Ascending aorta (tissue), 2 donors: ENCODE data around the gene HLX. TPM values are rescaled to one million over a fixed set of nuclear protein-coding genes. Genes with fewer than 3 reads are reported as not detected.

Experiments
- DNase-seq, 2 donors: peaks; one replicate each; pipeline ENCODE4 v3.0.0-alpha.2; 2019; ENCODE audit warnings: low spot score in 2 of 2
- H3K27ac ChIP-seq, 2 donors: fragments of 200-600 bp; sonication (generic); one replicate each; pipeline ENCODE4 v1.5.1; 2016 to 2017; ENCODE audit warnings: mild to moderate bottlenecking in 1 of 2
- H3K27me3 ChIP-seq: fragments of 200-600 bp; sonication (generic); one replicate; pipeline ENCODE4 v1.5.1; 2017
- H3K36me3 ChIP-seq, 2 donors: fragments of 200-600 bp; sonication (generic); one replicate each; pipeline ENCODE4 v1.5.1; 2016
- H3K4me1 ChIP-seq, 2 donors: fragments of 200-600 bp; sonication (generic); one replicate each; pipeline ENCODE4 v1.5.1; 2016 to 2017; ENCODE audit warnings: mild to moderate bottlenecking in 1 of 2
- H3K4me3 ChIP-seq, 2 donors: fragments of 200-600 bp; sonication (generic); one replicate each; pipeline ENCODE4 v1.5.1; 2016 to 2017; ENCODE audit warnings: mild to moderate bottlenecking in 1 of 2
- H3K9me3 ChIP-seq, 2 donors: fragments of 200-600 bp; sonication (generic); one replicate each; pipeline ENCODE4 v1.5.1; 2016
- intact Hi-C: fragments of 100-400 bp; cut with DNase I; formaldehyde crosslinking; loops from one replicate; pipeline ENCODE4 v1.15.1; 2023
- total RNA-seq: library from RNA; depleted of rRNA; stranded (reverse); fragments of >200 nt; gene quantifications from one replicate; pipeline ENCODE4 v1.1.0, GENCODE V29; 2016
- TF ChIP-seq, protein P1 (sequence below), 3 experiments: fragments of 200-600 bp in 2 of 3; fragments of 450-650 bp in 1 of 3; sonication (generic) in 2 of 3; IDR thresholded peaks; one replicate each; pipeline ENCODE4 v1.5.1; 2016 to 2019; ENCODE audit warnings: antibody characterized with exemption in 3 of 3, mild to moderate bottlenecking in 1 of 3, moderate library complexity in 1 of 3

Gene HLX
- total RNA-seq, 1 donor from 2014 or later: 39.3 TPM

DNA sequence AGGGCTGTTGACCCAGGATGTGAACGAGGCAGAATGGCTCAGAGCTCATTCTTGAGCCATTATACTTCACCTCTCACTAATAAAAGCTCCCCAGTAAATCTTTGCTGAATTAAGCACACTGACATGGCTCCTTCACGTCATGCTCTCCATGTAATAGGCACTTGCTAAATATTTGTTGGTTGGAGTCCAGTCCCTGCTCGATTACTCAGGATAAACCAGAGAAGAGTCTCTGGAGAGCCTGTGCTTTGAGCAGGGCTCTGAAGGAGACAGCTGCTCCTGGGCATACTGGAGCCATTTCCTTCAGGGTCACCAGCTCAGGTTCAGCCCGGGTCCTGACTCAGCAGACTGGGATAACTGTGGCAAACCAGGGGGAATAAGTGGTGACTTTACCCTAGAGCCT is 46.9 kb downstream of the HLX start:
- no peaks in the 10 kb centered on the region for H3K9me3 ChIP-seq
- no peak overlapping the region for H3K27ac ChIP-seq
- no peaks in the 10 kb centered on the region for H3K27me3 ChIP-seq
- intact Hi-C loops: no loop called here
- no peak overlapping the region for H3K4me3 ChIP-seq
- no peaks in the 10 kb centered on the region for H3K4me1 ChIP-seq
- TF ChIP-seq, protein P1, sequence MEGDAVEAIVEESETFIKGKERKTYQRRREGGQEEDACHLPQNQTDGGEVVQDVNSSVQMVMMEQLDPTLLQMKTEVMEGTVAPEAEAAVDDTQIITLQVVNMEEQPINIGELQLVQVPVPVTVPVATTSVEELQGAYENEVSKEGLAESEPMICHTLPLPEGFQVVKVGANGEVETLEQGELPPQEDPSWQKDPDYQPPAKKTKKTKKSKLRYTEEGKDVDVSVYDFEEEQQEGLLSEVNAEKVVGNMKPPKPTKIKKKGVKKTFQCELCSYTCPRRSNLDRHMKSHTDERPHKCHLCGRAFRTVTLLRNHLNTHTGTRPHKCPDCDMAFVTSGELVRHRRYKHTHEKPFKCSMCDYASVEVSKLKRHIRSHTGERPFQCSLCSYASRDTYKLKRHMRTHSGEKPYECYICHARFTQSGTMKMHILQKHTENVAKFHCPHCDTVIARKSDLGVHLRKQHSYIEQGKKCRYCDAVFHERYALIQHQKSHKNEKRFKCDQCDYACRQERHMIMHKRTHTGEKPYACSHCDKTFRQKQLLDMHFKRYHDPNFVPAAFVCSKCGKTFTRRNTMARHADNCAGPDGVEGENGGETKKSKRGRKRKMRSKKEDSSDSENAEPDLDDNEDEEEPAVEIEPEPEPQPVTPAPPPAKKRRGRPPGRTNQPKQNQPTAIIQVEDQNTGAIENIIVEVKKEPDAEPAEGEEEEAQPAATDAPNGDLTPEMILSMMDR (IDR thresholded peaks at IDR 0.05): no peak
- no peak for DNase-seq
- H3K36me3 ChIP-seq: no peaks in the 10 kb centered on the region

DNA sequence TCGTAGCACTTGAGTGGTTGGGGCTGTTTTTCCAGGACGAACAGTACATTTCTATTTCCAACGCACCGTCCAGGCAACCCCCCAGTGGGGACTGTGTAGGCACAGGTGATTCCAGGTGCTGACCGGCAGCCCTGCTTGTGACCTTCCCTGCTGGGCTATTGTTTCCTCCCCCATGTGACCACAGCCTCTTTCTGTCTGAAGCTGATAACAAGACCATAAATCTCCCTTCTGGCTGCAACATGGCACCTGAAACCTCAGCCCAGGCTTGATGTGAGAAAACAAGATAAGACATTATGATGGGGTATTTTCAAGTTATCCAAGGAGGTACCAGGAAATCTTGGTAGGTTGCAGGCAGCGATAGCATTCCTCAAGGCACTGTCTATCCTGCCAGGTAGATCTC is 48.2 kb downstream of the HLX start:
- no peak overlapping the region for H3K27ac ChIP-seq
- no peaks in the 10 kb centered on the region for H3K27me3 ChIP-seq
- no peak overlapping the region for H3K4me3 ChIP-seq
- no peaks in the 10 kb centered on the region for H3K36me3 ChIP-seq
- no peak for DNase-seq
- H3K4me1 ChIP-seq: no peaks in the 10 kb centered on the region
- intact Hi-C loops: no loop called here
- TF ChIP-seq, protein P1 (IDR thresholded peaks at IDR 0.05): no peak
- H3K9me3 ChIP-seq: no peaks in the 10 kb centered on the region

DNA sequence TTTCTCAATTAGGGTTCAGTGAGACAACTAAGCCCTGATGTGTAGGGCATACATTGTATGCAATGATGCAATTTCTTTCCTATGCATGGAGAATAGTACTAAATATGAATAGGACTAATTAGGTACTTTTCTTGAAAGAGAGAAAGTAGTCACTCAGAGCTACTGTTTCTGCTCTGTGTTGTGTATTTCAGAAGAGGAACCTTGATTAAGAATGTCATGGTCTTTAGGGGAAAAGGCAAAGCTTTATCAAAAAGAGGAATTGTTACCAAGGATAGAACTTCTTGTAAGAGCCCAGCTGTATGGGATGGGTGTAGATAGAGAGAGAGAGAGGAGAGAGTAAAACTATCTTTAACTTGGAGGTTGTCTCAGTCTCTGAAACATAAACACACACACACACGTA is 49.1 kb downstream of the HLX start:
- TF ChIP-seq, protein P1 (IDR thresholded peaks at IDR 0.05): no peak
- Histone ChIP-seq H3K4me1 (no peaks in the 10 kb centered on the region), H3K27me3 (no peaks in the 10 kb centered on the region), H3K9me3 (no peaks in the 10 kb centered on the region), H3K4me3 (no peak overlapping the region), H3K27ac (no peak overlapping the region), H3K36me3 (no peaks in the 10 kb centered on the region)
- DNase-seq: no peak
- intact Hi-C loops: no loop called here

DNA sequence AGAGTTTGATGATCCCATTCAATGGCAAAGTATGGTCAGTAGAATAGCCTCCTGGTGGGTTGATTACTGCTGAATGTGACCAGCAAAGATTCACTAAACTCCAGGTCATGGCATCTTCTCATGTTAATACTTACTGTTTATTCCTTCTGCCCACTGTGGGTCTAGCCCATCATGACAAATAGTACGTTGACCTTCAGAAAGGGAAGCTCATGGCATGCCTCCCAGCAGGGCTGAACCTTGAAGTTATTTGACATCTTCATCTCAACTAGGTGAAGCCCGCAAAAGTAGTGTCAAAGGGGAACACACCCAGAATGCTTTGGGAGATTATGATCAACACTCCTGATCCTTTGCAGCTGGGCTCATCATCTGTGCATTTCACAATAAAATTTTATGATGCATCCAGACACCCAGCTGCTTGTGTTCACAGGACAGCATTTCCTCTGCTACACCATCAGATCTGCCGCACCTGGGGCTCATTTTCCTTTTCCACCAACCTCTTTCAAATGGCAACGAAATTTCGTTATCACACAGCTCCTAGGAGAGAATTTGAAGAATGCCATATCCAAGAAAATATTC is 49.6 kb downstream of the HLX start:
- TF ChIP-seq, protein P1 (IDR thresholded peaks at IDR 0.05): no peak
- intact Hi-C loops: no loop called here
- DNase-seq: no peak
- Histone ChIP-seq H3K4me3 (no peak overlapping the region), H3K36me3 (no peaks in the 10 kb centered on the region), H3K4me1 (no peaks in the 10 kb centered on the region), H3K27ac (no peak overlapping the region), H3K27me3 (no peaks in the 10 kb centered on the region), H3K9me3 (no peaks in the 10 kb centered on the region)

DNA sequence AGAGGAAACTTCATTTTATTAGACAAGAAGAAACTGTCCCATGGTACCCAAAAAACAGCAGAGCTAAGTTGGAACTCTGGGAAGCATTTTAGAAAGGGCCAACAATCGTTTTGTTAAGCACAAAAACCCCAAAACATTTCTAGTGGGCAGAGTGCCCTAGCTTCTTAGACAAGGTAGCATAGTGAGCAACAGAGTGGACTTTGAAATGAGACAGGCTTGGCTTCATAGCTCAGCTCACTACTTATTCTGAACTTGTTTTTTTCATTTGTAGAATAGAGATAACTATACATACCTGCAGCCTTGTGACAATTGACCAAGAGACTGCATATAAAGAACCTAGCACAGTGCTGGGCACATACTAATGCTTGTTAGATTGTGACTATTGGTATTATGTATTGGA is 50.1 kb downstream of the HLX start:
- Histone ChIP-seq H3K36me3 (no peaks in the 10 kb centered on the region), H3K27me3 (no peaks in the 10 kb centered on the region), H3K27ac (no peak overlapping the region), H3K4me1 (no peaks in the 10 kb centered on the region), H3K4me3 (no peak overlapping the region), H3K9me3 (no peaks in the 10 kb centered on the region)
- TF ChIP-seq, protein P1 (IDR thresholded peaks at IDR 0.05): no peak
- intact Hi-C loops: no loop called here
- DNase-seq: no peak

Other genes with a start within 250 kb of the HLX start
- gene C1orf115, start 189.1 kb upstream of the HLX start, total RNA-seq: 18.4 TPM
- gene MTARC2, start 131.1 kb upstream of the HLX start, total RNA-seq: 23.7 TPM
- 2.2 TPM for gene MTARC1, start 92.5 kb upstream of the HLX start, total RNA-seq